Peyer's patch (tissue), 4 donors: ENCODE measurements around the gene BANP. TPM values are rescaled to one million over a fixed set of nuclear protein-coding genes. Genes with fewer than 3 reads are reported as not detected.
A peak's percentile ranks its signal among the peaks of the same experiment; 100 is the strongest.
"Not testable (repeated sequence)": the region's sequence is repeated elsewhere in the genome, so short reads cannot be mapped to it uniquely, and the experiment has no call there.

ENCODE experiments used
- DNase-seq, 3 donors: peaks; one replicate each; pipeline ENCODE4 v3.0.0-alpha.2; 2017 to 2019
- H3K27ac ChIP-seq, 4 donors: fragments of 200-600 bp; sonication (generic); one replicate each; pipeline ENCODE4 v1.5.1; 2016 to 2019
- H3K27me3 ChIP-seq, 2 donors: fragments of 200-600 bp; sonication (generic); one replicate each; pipeline ENCODE4 v1.5.1; 2019
- H3K36me3 ChIP-seq, 3 donors: fragments of 200-600 bp; sonication (generic); one replicate each; pipeline ENCODE4 v1.5.1; 2016 to 2019
- H3K4me1 ChIP-seq, 4 donors: fragments of 200-600 bp; sonication (generic); one replicate each; pipeline ENCODE4 v1.5.1; 2016 to 2019
- H3K4me3 ChIP-seq, 4 donors: fragments of 200-600 bp; sonication (generic); 1 replicate in 3 of 4; 2 replicates in 1 of 4; pipeline ENCODE4 v1.5.1; 2016 to 2019; ENCODE audit warnings: mild to moderate bottlenecking in 1 of 4
- H3K9me3 ChIP-seq, 4 donors: fragments of 200-600 bp; sonication (generic); one replicate each; pipeline ENCODE4 v1.5.1; 2016 to 2019; ENCODE audit warnings: mild to moderate bottlenecking in 1 of 4
- CTCF ChIP-seq, 6 experiments: fragments of 450-650 bp in 4 of 6; fragments of 200-600 bp in 2 of 6; sonication (generic) in 1 of 6; IDR thresholded peaks; one replicate each; pipeline ENCODE4 v1.5.1; 2017 to 2019; ENCODE audit warnings: antibody characterized with exemption in 6 of 6, mild to moderate bottlenecking in 3 of 6, moderate library complexity in 1 of 6
- POLR2A ChIP-seq, 2 donors: fragments of 450-650 bp; IDR thresholded peaks; one replicate each; pipeline ENCODE4 v1.5.1; 2017; ENCODE audit warnings: antibody characterized with exemption in 2 of 2, mild to moderate bottlenecking in 2 of 2, moderate library complexity in 2 of 2
- total RNA-seq, 4 donors: library from RNA; depleted of rRNA; stranded (reverse); fragments of >200 nt; gene quantifications; one replicate each; pipeline ENCODE4 v1.1.0, GENCODE V29; 2016

Gene BANP
- total RNA-seq, 4 donors from 2014 or later = 27.6 to 113 (median 42.7) TPM

GRCh38 chr16:88072571-88073001, 121.4 kb downstream of the BANP start:
- peaks cover 0 to 62% (median 0%) of the 10 kb centered on the region in 3 donors for H3K36me3 ChIP-seq

GRCh38 chr16:88073201-88073721, 122.0 kb downstream of the BANP start:
- Histone ChIP-seq H3K27me3 (no peaks in the 10 kb centered on the region), H3K9me3 (no peaks in the 10 kb centered on the region), H3K36me3 (peaks cover 0 to 69% (median 0%) of the 10 kb centered on the region in 3 donors), H3K4me1 (peaks cover 0 to 15% (median 0%) of the 10 kb centered on the region in 4 donors), H3K4me3 (no peak overlapping the region), H3K27ac (no peak overlapping the region)
- TF ChIP-seq POLR2A (IDR thresholded peaks at IDR 0.05) (no peak), CTCF (IDR thresholded peaks at IDR 0.05) (no peak)
- peak in 1 of 3 donors; percentile 38 for DNase-seq

More at GRCh38 chr16:88072571-88073001, 121.4 kb downstream of the BANP start:
- no peaks in the 10 kb centered on the region for H3K27me3 ChIP-seq
- no peak for DNase-seq
- H3K4me1 ChIP-seq = peaks cover 0 to 22% (median 0%) of the 10 kb centered on the region in 4 donors
- no peaks in the 10 kb centered on the region for H3K9me3 ChIP-seq
- TF ChIP-seq POLR2A (IDR thresholded peaks at IDR 0.05) = no peak
- no peak for TF ChIP-seq CTCF (IDR thresholded peaks at IDR 0.05)
- H3K27ac ChIP-seq = no peak overlapping the region
- H3K4me3 ChIP-seq = no peak overlapping the region

DNA sequence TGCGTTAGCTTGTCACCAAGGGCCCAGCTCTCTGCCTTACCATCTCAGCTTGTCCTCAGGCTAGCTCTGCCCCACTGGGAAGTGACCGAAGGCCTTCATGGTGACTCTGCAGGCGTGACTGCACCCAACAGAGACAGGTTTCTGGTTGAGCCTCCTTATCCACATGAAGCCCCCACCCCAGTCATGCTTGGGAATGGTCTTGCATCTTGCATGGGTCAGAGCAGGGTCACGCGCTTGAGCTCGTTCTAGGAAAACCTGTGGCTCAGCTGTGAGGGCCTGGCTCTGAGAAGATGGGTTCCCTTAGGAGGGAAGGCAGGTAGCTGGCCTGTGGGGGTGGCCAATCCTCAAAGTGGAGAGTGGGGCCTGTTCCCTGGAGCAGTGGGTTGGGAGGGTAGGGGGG, 122.8 kb downstream of the BANP start:
- H3K27ac ChIP-seq = no peak overlapping the region
- H3K4me3 ChIP-seq = no peak overlapping the region
- peak in 1 of 3 donors; percentile 26 for DNase-seq
- H3K27me3 ChIP-seq = no peaks in the 10 kb centered on the region
- peaks cover 0 to 73% (median 0%) of the 10 kb centered on the region in 3 donors for H3K36me3 ChIP-seq
- TF ChIP-seq CTCF (IDR thresholded peaks at IDR 0.05) (no peak), POLR2A (IDR thresholded peaks at IDR 0.05) (no peak)
- H3K9me3 ChIP-seq = no peaks in the 10 kb centered on the region
- peaks cover 0 to 7% (median 0%) of the 10 kb centered on the region in 4 donors for H3K4me1 ChIP-seq

- Histone ChIP-seq H3K27me3 (no peaks in the 10 kb centered on the region), H3K36me3 (peaks cover 0 to 53% (median 0%) of the 10 kb centered on the region in 3 donors), H3K9me3 (no peaks in the 10 kb centered on the region), H3K4me1 (no peaks in the 10 kb centered on the region), H3K27ac (no peak overlapping the region), H3K4me3 (no peak overlapping the region)
- peak in 1 of 3 donors; percentile 27 for DNase-seq
- no peak for TF ChIP-seq CTCF (IDR thresholded peaks at IDR 0.05)
- no peak for TF ChIP-seq POLR2A (IDR thresholded peaks at IDR 0.05)
Observed at GRCh38 chr16:88076211-88076931, 125.1 kb downstream of the BANP start.

DNA sequence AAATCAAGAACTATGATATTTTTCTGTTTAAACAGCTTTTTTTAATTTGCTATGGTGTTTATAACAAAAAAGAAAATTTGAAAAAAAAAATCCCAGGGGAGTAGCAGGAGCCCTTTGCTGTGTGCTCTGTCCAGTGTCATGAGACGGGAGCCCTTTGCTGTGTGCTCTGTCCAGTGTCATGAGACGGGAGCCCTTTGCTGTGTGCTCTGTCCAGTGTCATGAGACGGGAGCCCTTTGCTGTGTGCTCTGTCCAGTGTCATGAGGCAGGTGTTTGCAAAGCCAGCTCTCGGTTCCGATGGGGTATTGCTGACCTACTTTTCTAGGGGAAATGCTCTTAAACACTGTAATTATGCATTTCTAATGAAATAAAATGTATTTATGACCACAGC, 125.7 kb downstream of the BANP start:
- not testable (repeated sequence) for H3K27me3 ChIP-seq, H3K4me1 ChIP-seq, H3K27ac ChIP-seq, DNase-seq, H3K9me3 ChIP-seq, H3K4me3 ChIP-seq
- H3K36me3 ChIP-seq = peaks cover 0 to 49% (median 0%) of the 10 kb centered on the region in 3 donors
